ENCODE results near the gene GIMAP5. TPM values are rescaled to one million over a fixed set of nuclear protein-coding genes. Genes with fewer than 3 reads are reported as not detected.

GIMAP5 gene
- total and polyA plus RNA-seq, 2 of the 13 experiments (the other 11 are each of a cell fraction or from before 2014, with no cell fraction given): not detected

- no peak for DNase-seq (ENCODE audit: low spot score)
- no peak for FAIRE-seq
- intact Hi-C loops (cut with micrococcal nuclease; ENCODE audit: unreplicated experiment): loop anchor here (2.0 to 5.0 kb wide), 2 partner anchors 77 to 444 kb away; partner anchors contain the start of gene RARRES2
- no peak overlapping the region for H3K27ac ChIP-seq (ENCODE audit: extremely low read length, insufficient read depth, low read length)
- H3K36me3 ChIP-seq (replicated peaks in 1 of 2; ENCODE audit: control insufficient read depth in 1 of 2, insufficient read depth in 2 of 2, low read length in 2 of 2): no peaks in the 10 kb centered on the region
- no peak overlapping the region for H2AFZ ChIP-seq (ENCODE audit: low read length)
- ChIA-PET CTCF (ENCODE audit: low intra/inter-chr PET ratio, low total read pairs) (no interaction called here), POLR2A (no interaction called here)
- H3K4me2 ChIP-seq (ENCODE audit: low read depth, low read length): no peak overlapping the region
- peaks cover 18% of the 10 kb centered on the region for H3K4me1 ChIP-seq (ENCODE audit: insufficient read depth, low read length)
- no peaks in the 10 kb centered on the region for H3K9me3 ChIP-seq (ENCODE audit: low read length)
- H3K4me3 ChIP-seq (replicated peaks in 1 of 3; ENCODE audit: insufficient read depth in 1 of 3, low read depth in 2 of 3, low read length in 3 of 3): no peak overlapping the region
- H3K27me3 ChIP-seq (ENCODE audit: control insufficient read depth in 1 of 2, insufficient read depth in 2 of 2, low read length in 2 of 2): peaks cover 0 to 24% of the 10 kb centered on the region in 2 experiments; a peak in 3 of 5 replicates
- ATAC-seq: no peak
- no peaks in the 10 kb centered on the region for H4K20me1 ChIP-seq (ENCODE audit: insufficient read depth, low read length)
- H3K9ac ChIP-seq (ENCODE audit: insufficient read depth, low read depth, low read length): no peak overlapping the region
- TF ChIP-seq ARID2 (CRISPR knock-in tag; IDR thresholded peaks at IDR 0.05; ENCODE audit: borderline replicate concordance) (no peak), HIVEP1 (CRISPR knock-in tag; IDR thresholded peaks at IDR 0.05) (no peak), CBX2 (IDR thresholded peaks at IDR 0.05; ENCODE audit: low read depth, low read length) (no peak), CBX2 (CRISPR knock-in tag; IDR thresholded peaks at IDR 0.05; ENCODE audit: low read depth) (no peak), NFE2L2 (IDR thresholded peaks at IDR 0.05; ENCODE audit: low read length) (no peak), ZNF331 (CRISPR knock-in tag; IDR thresholded peaks at IDR 0.05) (no peak), TRAFD1 (CRISPR knock-in tag; IDR thresholded peaks at IDR 0.05; ENCODE audit: borderline replicate concordance) (no peak), ZNF850 (CRISPR knock-in tag; conservative IDR thresholded peaks at IDR 0.05) (no peak), ZNF770 (CRISPR knock-in tag; IDR thresholded peaks at IDR 0.05) (no peak), ATF4 (CRISPR knock-in tag; IDR thresholded peaks at IDR 0.05) (no peak), RCOR2 (CRISPR knock-in tag; IDR thresholded peaks at IDR 0.05) (no peak), ZNF530 (CRISPR knock-in tag; IDR thresholded peaks at IDR 0.05; ENCODE audit: low read depth) (no peak)
- 76% methylated on average over 4 of the region's 4 CpGs for WGBS (ENCODE audit: low lambda C conversion rate)
- no TSS peak for BruUV-seq (replicated peaks)
- in situ Hi-C loops (cut with HindIII; ENCODE audit: extremely low pct_ligation_motif_present, low pct_unique_long_range_greater_than_20kb): no loop called here
- no peaks in the 10 kb centered on the region for H3K79me2 ChIP-seq (ENCODE audit: insufficient read depth, low read length)
These were observed 47.7 kb downstream of the GIMAP5 start for GRCh38 chr7:150784954-150785353.
